ENCODE results near the gene LIN54. TPM values are rescaled to one million over a fixed set of nuclear protein-coding genes. Genes with fewer than 3 reads are reported as not detected.
"Not testable (repeated sequence)": the region's sequence is repeated elsewhere in the genome, so short reads cannot be mapped to it uniquely, and the experiment has no call there.

Gene LIN54
- polyA plus RNA-seq, 1 of the 3 experiments (the other 2 are of a cell fraction) = 6.4 TPM

DNA sequence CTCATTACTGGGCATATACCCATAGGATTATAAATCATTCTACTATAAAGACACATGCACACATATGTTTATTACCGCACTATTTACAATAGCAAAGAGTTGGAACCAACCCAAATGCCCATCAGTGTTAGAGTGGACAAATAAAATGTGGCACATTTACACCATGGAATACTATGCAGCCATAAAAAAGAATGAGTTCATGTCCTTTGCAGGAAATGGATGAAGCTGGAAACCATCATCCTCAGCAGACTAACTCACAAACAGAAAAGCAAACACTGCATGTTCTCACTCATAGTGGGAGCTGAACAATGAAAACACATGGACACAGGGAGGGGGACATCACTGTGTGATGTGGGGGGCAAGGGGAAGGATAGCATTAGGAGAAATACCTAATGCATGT is 13.0 kb upstream of the LIN54 start:
- H3K27me3 ChIP-seq (ENCODE audit: insufficient read depth); H3K9me2 ChIP-seq; H3K9ac ChIP-seq; H3K4me2 ChIP-seq; H3K9me3 ChIP-seq; DNase-seq; POLR2A ChIA-PET; CTCF ChIA-PET; H3F3A ChIP-seq (replicated peaks; ENCODE audit: insufficient read depth); H2AFZ ChIP-seq (ENCODE audit: low read depth); H3K27ac ChIP-seq (ENCODE audit: low read depth in 2 of 2, low read length in 1 of 2); H3K4me3 ChIP-seq (ENCODE audit: low read depth in 2 of 2, low read length in 1 of 2); H3K79me2 ChIP-seq (ENCODE audit: insufficient read depth); H4K20me1 ChIP-seq (ENCODE audit: insufficient read depth); H3K36me3 ChIP-seq (replicated peaks in 1 of 2; ENCODE audit: control insufficient read depth in 1 of 2, insufficient read depth in 2 of 2, low read length in 1 of 2); H3K4me1 ChIP-seq (ENCODE audit: control insufficient read depth in 1 of 2, insufficient read depth in 2 of 2, low read depth in 1 of 2, low read length in 1 of 2): not testable (repeated sequence)
- 25% methylated on average over 1 of the region's 1 CpG for WGBS (ENCODE audit: low lambda C conversion rate)

DNA sequence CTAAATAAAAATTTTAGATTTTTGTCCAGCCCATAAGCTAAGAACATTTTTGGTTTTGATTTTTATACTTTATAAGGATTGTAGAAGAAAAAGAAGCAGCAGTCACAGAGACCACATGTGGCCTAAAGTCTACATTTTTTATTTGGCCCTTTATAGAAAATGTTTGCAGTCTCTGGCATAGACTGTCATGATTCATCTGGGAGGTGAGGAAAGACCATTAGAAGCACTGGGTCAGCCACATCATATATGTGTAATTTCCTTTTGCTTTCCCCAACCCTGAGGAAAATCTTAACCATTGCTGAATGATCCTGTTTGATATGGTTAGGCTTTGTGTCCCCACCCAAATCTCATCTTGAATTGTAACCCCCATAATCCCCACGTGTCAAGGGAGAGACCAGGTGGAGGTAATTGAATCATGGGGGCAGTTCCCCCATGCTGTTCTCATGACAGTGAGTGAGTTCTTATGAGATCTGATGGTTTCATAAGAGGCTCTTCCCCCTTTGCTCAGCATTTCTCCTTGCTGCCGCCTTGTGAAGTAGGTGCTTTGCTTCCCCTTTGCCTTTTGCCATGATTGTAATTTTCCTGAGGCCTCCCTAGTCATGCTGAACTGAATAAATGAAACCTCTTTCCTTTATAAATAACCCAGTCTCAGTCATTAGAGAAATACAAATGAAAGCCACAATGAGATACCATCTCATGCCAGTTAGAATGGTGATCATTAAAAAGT is 12.3 kb upstream of the LIN54 start:
- no peaks in the 10 kb centered on the region for H3K27me3 ChIP-seq (ENCODE audit: insufficient read depth)
- no peaks in the 10 kb centered on the region for H3K9me2 ChIP-seq
- no peak for DNase-seq
- CTCF ChIA-PET = no interaction called here
- H3K36me3 ChIP-seq (replicated peaks in 1 of 2; ENCODE audit: control insufficient read depth in 1 of 2, insufficient read depth in 2 of 2, low read length in 1 of 2) = no peaks in the 10 kb centered on the region
- no peaks in the 10 kb centered on the region for H3K79me2 ChIP-seq (ENCODE audit: insufficient read depth)
- no peaks in the 10 kb centered on the region for H3K9me3 ChIP-seq
- H3K4me3 ChIP-seq (ENCODE audit: low read depth in 2 of 2, low read length in 1 of 2) = no peak overlapping the region
- H2AFZ ChIP-seq (ENCODE audit: low read depth) = no peak overlapping the region
- TF ChIP-seq CHD2 (IDR thresholded peaks at IDR 0.05; ENCODE audit: low read length, partially characterized antibody) (no peak), GABPA (IDR thresholded peaks at IDR 0.05; ENCODE audit: low read depth) (no peak), SMC3 (IDR thresholded peaks at IDR 0.05; ENCODE audit: low read depth, low read length) (no peak), RFX5 (IDR thresholded peaks at IDR 0.05; ENCODE audit: low read length) (no peak), FOXJ3 (CRISPR knock-in tag; IDR thresholded peaks at IDR 0.05) (no peak), SIN3A (IDR thresholded peaks at IDR 0.05; ENCODE audit: borderline replicate concordance, low read depth, low read length) (no peak), FOXM1 (IDR thresholded peaks at IDR 0.05; ENCODE audit: low read depth) (no peak)
- TF ChIP-seq, protein P1, sequence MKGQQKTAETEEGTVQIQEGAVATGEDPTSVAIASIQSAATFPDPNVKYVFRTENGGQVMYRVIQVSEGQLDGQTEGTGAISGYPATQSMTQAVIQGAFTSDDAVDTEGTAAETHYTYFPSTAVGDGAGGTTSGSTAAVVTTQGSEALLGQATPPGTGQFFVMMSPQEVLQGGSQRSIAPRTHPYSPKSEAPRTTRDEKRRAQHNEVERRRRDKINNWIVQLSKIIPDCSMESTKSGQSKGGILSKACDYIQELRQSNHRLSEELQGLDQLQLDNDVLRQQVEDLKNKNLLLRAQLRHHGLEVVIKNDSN (IDR thresholded peaks at IDR 0.05; ENCODE audit: borderline replicate concordance, low read depth) = no peak
- TF ChIP-seq, protein P2, sequence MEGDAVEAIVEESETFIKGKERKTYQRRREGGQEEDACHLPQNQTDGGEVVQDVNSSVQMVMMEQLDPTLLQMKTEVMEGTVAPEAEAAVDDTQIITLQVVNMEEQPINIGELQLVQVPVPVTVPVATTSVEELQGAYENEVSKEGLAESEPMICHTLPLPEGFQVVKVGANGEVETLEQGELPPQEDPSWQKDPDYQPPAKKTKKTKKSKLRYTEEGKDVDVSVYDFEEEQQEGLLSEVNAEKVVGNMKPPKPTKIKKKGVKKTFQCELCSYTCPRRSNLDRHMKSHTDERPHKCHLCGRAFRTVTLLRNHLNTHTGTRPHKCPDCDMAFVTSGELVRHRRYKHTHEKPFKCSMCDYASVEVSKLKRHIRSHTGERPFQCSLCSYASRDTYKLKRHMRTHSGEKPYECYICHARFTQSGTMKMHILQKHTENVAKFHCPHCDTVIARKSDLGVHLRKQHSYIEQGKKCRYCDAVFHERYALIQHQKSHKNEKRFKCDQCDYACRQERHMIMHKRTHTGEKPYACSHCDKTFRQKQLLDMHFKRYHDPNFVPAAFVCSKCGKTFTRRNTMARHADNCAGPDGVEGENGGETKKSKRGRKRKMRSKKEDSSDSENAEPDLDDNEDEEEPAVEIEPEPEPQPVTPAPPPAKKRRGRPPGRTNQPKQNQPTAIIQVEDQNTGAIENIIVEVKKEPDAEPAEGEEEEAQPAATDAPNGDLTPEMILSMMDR (IDR thresholded peaks at IDR 0.05) = no peak
- TF ChIP-seq, protein P3, sequence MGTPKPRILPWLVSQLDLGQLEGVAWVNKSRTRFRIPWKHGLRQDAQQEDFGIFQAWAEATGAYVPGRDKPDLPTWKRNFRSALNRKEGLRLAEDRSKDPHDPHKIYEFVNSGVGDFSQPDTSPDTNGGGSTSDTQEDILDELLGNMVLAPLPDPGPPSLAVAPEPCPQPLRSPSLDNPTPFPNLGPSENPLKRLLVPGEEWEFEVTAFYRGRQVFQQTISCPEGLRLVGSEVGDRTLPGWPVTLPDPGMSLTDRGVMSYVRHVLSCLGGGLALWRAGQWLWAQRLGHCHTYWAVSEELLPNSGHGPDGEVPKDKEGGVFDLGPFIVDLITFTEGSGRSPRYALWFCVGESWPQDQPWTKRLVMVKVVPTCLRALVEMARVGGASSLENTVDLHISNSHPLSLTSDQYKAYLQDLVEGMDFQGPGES (IDR thresholded peaks at IDR 0.05; ENCODE audit: low read depth, low read length) = no peak
- TF ChIP-seq, protein P4, sequence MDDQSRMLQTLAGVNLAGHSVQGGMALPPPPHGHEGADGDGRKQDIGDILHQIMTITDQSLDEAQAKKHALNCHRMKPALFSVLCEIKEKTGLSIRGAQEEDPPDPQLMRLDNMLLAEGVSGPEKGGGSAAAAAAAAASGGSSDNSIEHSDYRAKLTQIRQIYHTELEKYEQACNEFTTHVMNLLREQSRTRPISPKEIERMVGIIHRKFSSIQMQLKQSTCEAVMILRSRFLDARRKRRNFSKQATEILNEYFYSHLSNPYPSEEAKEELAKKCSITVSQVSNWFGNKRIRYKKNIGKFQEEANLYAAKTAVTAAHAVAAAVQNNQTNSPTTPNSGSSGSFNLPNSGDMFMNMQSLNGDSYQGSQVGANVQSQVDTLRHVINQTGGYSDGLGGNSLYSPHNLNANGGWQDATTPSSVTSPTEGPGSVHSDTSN (IDR thresholded peaks at IDR 0.05) = no peak
- no peaks in the 10 kb centered on the region for H3F3A ChIP-seq (replicated peaks; ENCODE audit: insufficient read depth)
- POLR2A ChIA-PET = no interaction called here
- no peak overlapping the region for H3K27ac ChIP-seq (ENCODE audit: low read depth in 2 of 2, low read length in 1 of 2)
- no peak overlapping the region for H3K9ac ChIP-seq
- no peak overlapping the region for H3K4me2 ChIP-seq
- WGBS (ENCODE audit: low lambda C conversion rate) = 67% methylated on average over 2 of the region's 2 CpGs
- no peaks in the 10 kb centered on the region for H4K20me1 ChIP-seq (ENCODE audit: insufficient read depth)
- no peaks in the 10 kb centered on the region for H3K4me1 ChIP-seq (ENCODE audit: control insufficient read depth in 1 of 2, insufficient read depth in 2 of 2, low read depth in 1 of 2, low read length in 1 of 2)
